ENCODE data around the gene RNF220.

The RNF220 gene

DNA sequence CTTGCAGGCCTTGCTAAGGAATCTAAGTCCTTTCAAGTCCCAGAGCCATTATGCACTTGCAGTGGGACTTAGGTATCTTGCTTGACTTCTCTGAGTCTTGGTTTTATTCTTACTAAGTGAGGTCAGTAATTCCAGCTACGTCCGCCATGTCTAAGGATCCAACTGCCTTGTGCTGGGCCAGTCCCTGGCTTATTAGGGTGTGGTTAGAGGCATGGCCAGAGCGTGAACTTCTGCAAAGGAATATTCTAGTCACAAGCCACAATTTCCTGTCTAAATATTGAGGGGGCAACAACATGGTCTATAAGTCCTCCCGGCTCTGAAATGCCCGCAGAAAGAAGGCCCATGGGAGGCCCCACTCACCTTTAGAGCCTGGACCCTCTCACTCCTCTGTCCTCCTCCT is 186.3 kb downstream of the RNF220 start:
- DNase-seq: no peak

DNA sequence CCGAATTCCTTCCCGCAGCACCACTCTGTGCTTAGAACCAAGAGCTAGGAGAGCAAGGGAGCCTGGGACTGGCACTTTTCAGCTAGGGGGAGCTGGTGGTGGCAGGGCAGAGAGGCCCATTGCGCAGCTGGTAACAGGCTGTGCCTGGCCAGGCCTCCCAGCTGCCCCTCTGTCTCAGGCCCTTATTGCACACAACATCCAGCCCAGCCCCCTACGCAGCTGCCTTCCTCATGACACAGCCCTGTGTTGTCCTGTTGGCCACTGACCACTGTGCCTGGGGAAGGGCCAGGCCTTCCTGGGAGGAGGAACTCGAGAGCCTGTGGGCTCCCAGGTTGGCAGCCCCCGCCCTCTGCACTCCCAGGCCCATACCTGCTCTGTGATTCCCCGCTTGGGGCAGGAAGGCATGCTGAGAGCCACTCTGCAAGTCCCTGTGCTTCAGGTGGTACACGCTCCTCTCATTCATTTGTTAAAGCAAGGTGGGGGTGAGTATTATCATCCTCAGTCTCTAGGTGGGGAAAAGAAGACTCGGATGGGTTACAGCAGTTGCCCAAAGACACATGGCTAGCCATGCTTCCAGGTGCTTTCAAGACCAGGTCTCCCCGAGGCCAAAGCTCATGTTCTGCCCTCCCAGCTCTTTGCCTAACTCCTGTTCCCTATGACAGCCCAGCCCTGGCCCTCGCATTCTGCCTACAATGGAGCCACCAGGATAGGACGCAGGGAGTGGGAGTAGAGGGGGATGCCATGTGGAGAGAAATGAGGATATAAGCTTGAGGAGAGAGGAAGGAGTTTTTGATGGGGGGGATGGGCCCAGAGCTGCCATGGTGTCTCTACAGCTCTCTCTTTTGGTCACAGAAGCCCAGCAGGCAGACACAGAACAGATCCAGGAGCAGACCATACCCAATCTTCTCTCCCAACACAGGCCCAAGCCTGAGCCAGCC is 187.4 kb downstream of the RNF220 start:
- no peak for DNase-seq

DNA sequence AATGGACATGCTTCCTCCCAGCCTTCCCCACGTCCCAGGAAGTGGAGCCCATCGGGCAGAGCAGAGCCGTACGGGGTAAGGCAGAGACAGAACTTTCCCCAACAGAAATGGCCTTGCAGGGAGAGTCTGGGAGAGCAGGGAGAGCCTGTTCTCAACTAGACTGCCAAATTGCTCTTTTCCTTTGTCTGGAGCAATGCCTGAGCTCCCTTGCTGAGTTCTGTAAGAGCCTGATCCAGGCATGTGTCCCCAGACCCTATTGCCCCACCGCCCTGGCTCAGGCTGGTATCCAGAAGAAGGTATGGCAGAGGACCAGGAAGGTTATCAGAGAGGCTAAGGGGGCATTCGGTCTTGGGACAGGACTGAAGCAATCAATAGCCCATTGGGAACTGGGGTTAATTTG is 189.3 kb downstream of the RNF220 start:
- no peak for DNase-seq

DNA sequence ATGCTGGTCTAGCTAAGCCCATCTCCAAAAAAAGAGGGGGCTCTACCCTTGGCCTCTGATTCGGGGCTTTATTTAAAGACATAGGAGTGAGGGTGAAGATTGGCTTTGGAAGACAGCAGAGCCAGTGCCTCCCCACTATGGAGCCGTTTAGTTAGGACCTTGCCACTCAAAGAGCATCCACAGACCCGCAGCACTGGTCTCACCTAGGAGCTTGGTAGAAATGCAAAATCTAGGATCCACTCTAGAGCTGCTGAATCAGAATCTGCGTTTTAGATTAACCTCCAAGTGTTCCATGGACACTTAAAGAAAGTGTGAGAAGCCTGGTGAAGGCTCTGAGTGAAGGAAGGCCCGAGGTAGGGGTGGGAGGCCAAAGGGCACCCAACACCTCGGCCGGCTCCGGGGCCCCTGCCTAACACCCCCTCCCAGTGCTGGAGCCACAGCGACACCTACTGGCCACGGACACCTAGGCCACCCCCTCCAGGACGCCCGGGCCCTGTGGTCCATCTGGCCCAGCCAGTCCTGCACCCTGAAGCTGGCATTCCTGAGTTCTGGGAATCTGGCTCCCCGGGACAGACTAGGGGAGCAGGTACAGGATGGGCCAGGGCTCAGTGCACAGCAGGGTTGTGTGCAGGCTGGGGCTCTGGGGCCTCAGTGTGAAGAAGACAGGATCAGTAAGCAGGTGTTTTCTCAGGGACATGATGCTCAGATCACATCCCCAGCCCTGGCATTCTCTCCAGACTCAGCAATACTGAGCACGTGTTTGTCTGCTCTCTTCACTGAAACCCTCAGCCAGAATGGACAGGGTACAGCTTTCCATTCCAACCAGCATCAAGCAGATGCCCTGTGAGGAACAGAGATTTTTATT is 190.0 kb downstream of the RNF220 start:
- no peak for DNase-seq

DNA sequence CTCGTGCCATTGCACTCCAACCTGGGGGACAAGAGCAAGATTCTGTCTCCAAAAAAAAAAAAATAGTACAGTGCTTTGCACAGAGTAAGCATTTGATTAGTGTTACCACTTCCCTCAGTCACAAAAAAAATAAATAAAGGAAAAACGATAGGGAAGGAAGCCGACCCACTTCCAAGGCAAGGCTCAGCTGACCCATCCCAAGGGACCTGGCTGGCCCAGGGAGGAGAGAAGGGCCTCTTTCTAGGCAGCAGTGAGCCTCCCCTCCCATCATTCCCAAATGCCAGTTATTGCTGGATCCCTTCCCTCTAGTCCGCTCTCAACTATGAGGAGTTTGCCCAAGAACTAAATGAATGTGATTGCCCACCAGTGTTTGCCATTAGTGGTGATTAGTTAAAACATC is 191.5 kb downstream of the RNF220 start:
- no peak for DNase-seq

DNA sequence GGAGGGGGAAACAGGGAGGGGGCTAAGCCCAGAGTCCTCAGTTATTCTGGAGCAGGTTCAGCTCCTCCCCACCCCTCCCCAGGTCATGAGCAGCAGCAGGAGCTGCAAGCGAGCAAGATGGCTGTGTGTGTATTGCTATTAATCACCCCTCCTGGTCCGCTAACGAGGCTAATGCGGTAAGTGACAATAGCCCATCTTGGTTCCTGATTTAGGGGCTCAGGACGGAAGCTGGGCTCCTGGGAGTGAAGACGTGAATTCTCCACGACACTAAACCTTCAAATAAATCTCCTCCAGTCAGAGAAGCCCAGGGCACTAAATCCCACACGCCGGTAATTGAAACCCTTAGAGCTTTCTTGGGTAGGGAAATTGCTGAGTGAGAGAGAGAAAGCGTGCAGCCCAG is 193.1 kb downstream of the RNF220 start:
- DNase-seq: no peak

DNA sequence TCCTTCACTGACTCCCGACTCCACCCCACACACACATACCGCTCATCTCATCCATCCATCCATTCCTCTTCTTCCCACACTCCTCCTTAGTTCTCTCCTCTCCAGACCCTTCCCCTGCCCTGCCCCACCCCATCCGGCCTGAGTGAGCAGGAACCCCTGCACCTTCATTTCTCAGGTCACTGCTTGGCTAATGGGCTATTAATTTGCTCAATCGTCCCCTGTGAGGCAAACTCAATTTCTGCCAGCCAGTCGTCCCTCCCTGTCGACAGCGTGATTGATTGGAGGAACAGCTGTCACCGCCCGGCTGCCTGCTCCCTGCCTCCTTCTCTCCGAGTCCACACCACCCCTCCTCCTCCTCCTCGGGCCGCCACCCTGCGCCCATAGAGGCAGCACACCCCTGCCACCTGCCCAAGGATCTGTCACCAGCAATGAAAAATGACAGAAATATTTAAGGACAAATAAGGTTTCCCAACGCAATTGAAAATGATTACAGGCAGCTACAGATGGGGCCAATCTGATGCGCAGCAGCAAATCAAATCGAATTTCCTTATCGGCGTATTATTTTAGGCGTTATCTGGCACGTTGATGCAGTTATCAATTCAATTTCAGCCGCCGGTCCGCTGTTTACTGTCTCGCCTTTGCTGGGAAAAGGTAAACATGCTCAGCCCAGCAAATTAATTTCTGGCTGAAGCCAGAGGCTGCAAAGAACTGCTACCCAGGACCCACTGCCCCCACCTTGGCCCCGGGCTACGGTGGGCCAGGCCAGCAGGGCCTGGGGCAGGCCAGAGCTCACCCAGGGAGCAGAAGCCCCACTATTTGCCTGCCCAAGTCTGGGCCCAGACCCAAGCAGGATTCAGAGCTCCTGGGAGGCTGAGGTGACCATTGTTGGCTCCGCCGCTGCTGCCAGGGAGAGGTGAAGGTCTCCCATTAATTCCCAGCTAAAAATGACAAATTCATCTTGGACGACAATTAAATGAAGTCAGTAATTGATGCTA is 197.9 kb downstream of the RNF220 start:
- DNase-seq: peak; percentile 60

DNA sequence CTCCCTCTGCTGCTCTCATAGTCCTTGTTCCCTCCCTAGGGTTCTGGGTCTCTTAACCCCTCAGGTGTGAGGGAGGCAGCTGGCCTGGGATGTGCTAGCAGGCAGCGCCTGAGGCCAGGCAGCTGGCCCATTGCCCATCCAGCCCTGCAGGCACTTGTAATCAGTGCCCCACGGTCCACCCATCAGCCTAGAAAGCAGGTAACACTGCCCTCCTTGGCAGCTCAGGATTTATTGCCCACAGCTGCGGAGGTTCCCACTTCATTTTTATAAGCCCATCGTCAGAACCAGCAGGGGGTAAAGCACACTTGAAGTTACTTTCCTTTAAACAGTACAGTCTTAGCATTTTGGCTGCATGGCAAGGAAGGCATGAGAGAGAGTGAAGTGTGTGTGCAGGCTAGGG is 198.7 kb downstream of the RNF220 start:
- DNase-seq: peak; percentile 99

DNA sequence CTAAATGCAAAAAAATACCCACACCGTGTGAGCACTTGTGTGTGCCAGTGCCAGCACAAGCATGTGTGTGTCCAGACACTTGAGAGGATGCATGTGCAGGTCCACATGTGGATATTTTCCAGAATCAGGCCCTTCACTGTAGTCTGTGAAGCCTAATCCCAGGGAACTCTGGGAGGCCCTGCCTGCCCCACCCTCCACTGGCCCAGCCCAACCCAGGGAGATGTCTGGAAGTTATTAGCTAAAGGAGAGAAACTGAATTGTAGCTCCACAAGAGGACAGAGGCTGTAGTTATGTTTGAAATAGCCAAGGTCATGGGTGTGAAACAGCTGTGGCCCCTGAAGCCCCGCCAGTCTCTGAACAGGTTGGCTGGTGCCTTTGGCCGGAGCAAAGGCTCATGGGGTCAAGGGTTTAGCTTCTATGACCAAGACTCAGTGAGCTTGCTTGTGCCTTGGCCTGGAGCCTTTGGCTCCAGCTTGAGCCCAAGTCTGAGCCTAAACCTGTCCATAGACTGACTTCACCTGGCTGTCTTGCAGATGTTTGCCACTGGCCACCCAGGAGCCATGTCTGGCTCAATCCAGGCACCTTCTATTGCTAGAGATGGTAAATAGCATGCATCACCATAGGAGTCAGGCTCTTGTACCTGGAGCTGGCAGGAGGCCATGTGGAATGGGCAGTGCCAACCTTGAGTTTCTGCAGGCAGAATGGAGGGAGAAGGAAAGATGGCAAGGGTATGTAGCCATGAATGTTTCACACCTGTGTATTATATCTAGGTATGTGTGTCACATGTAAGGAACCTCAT is 199.3 kb downstream of the RNF220 start:
- no peak for DNase-seq

DNA sequence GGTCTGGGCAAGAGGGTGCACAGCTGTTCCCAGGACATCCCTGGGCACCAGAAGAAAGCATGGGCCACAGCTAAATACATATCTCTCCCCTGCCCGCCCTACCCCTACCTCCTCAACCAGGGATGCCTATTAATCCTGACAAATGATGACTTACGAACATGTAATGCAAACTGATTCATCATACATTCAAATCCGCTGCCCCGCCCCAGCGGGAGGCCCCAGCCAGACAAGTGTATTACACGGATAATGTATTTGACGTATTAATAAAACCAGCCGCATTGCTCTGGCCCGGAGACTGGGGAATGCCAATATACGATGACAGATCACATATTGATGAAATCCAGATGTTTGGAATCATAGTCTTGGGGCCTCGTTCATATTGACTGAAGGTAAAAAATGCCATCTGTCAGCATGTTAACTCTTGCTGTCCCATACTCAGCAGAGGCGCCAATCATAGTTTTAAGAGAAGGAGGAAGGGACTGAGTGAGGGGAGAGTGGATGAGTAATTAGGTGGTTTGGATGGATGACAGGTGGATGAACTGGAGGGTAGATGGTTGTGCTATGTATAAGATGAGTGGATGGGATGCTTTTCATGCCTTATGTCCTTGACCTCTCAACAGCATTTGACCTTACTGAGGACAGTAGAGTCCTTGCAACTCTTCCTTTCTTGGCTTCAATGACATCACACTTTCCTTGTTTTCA is 201.0 kb downstream of the RNF220 start:
- DNase-seq: no peak

DNA sequence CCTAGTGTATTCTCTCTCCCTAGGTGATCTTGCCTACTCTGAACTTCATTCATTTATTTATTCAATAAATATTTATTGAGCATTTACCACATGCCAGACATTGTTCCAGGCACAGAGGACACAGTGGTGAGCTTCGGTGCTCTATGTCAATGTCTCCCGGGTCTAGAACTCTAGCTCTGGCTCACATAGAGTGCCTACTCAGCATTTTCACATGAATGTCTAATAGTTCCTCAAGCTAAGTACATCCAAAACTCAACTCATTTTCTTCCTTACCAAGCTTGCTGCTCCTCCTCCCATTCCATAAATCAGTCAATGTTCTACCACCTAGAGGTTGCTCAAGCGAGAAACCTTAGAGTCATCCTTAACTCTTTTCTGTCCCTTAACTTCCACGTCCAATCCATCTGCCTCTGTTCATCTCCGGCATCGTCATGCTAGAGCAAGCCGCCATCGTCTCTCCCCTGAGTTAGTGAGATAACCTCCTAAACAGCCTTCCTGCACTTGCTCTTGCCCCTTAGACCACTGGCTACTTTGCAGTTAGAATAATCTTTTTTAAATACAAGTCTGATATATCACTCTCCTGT is 201.7 kb downstream of the RNF220 start:
- no peak for DNase-seq

DNA sequence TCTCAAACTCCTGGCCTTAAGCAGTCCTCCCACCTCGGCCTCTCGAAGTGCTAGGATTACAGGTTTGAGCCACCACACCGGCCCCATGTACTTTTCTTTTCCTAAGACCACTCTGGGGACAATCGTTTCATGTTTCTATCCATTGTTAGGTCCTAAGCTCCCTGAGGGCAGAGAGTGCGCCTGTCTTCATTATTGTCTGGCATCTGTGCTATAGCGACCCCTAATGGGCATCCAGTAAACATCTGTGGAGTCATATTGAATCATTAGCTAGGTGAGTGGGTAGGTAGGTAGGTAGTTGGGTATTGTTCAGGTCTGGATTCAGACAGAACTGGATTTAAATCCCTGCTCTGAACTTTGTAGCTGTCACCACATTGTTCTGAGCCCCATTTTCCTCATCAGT is 203.1 kb downstream of the RNF220 start:
- no peak for DNase-seq

DNA sequence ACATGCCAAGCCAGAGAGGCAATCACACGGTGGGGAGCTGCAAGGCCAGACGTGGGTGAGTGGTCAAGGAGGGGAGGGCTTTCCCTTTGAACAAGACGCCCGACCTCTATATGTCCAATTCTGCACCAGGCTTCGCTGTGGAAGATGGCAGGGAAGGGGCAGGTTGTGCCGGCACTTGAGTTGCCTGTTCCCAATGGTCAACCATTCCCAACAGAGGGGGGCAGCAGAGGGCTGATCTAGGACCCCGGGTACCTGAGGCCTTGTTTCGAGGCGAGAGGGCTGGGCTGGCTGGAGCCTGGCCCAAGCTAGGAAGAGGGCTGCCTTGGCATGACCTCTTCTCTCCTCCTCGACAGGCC is 204.3 kb downstream of the RNF220 start:
- DNase-seq: no peak

DNA sequence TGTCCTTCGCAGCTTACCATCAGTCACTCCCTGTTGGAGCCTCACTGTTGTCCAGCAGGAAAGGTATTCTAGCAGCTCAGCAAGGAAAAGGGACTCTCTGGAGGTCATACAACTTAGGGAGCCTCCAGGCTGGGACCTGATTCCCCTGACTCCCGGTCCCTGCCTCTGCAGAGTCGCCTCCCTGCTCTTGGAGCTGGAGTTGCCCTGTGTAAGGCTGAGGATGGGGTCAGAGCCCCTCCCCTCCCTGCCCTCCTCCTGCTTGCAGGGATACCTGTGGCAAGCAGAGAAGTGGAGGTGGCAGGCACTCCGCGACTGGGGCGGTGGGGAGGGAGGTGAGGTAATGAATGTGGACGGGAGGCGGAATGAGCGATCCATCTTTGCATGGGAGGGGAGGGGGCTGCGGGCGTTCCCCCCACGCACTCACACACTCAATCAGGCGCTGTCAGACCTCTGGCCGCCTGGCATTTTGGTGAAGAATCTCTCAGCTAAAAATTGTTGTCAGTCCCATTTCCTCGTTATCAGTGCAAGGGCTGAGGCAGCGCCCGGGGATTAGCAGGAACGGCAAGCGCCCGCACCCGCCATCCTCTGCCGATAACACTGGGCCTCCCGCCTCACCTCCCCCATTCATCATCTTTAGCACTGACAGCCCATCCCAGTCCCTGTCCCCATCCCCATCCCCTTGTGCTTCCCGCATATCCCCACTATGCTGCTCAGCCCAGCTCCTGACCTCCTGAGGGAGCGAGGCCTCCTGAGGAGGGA is 204.9 kb downstream of the RNF220 start:
- DNase-seq: no peak

DNA sequence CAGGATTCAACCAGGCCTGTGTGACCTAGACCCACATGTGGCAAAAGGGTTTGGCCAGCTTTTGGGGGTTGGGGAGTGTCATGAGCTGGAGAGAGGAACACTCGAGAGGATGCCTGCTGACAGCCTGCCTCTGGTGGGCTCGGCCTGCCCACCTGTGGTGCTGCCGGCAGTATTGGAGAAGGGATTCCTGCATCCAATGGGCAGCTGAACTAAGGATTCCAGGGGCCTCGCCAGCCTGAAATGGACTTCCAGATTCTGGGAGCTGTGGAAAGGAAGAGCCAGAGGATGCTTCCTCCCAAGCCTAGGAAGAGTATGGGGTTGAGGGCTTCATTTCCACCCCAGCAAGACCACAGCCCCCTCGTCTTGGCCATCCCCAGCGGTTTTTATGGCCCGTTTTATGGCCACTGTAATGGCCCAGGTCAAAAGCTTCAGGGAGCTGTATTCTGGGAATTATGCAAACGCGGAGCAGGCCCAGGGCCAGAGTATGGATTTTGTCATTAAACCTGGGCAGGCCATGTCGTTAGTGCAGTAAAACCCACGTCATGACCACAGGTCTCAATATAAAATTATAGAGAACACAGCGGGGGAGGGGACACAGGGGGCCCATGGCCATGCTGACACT is 205.6 kb downstream of the RNF220 start:
- no peak for DNase-seq

DNA sequence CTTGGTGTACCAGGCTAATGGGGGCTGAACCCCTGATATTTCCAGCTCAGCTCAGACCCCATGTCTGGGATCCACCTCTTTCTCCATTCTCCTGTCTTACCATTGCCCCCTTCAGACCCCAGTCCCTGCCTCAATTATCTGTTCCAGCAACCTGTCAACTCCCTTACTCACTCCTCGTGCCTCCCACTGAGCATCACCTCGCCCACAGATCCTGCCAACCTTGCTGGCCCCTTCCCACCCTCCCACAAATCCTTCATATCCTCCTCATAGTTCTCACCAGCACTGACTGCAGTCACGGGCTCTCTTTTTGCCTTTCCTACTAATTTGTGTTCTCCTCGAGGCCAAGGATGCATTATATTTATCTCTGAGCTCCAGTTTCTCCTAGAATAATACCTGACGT is 206.4 kb downstream of the RNF220 start:
- DNase-seq: no peak

DNA sequence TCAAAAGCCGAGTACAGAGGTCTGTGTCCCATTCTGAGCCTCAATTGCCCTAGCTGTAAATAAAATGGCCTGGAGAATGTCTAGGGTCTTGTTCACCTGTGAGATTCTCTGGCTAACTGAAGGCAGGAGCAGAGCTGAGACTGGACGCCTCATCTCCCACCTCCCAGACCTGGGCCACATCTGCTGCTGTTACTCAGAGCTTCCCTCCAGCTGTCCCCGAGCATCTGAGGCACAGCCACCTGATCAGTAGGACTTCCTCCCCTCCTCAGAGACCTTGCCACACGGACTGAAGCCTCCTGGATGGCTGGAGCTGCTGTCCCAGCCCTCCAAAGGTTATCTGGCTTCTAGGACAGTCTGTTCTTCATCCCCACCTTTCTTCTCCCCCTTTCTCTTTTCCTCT is 206.8 kb downstream of the RNF220 start:
- no peak for DNase-seq

DNA sequence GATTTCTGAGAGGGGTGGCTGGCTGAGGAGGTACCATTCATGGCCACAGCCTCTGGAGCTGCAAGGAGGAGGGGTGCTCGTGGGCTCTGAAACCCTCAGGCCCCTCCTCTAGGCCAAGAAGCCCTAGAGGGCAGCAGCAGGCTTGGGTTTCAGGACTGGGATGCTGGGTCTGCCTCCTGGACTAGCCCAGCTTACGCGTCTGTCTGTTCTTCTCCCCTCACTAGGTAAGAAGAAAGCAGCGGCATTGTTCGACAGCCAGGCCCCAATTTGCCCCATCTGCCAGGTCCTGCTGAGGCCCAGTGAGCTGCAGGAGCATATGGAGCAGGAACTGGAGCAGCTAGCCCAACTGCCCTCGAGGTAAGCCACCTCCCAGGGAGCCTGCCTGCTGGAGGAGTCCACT is 208.9 kb downstream of the RNF220 start:
- no peak for DNase-seq

DNA sequence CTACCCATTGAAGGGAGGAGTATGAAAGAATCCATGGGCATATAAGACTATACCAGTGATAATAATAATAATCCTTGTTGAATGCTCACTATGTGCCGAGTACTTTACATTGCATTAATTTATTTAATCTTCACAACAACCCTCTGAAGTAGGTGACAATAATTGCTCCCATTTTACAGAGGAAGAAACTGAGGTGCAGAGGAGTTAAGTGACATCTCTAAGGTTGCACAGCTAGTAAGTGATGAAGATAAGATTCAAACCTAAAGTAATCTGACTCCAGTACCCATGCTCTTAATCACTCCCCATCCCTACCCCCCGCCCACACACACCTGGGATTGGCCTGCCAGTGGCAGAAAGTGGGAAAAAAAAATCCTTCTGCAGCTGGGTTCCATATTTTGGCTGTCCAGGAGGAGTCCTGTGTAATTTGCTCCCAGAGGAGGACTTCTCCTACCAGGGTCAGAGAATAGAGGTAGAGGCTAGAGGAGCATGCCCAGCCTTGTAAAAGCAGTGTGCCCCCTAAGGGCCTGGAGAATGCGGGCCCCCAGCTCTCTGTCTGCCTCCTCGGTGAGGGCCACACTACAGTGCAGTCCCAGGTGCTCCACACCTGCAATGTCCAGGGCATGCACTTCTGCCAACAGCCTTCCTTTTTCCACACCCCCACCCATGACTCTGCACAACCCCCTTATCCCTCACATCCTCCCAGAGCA is 211.4 kb downstream of the RNF220 start:
- DNase-seq: no peak

Data from DMS79 (cell line).